GM21529 (cell line): ENCODE results near the gene TJP3.

Source experiments
- ATAC-seq: cut with Tn5 transposase; IDR thresholded peaks from one replicate; pipeline ENCODE4 v1.9.1; 2021; ENCODE audit not compliant: unreplicated experiment

The TJP3 gene

GRCh38 chr19:3710265-3710812 is 2.2 kb downstream of the TJP3 start:
- ATAC-seq: no peak

- ATAC-seq: no peak
Measured at GRCh38 chr19:3712663-3713611, 4.8 kb downstream of the TJP3 start.

- ATAC-seq: no peak
Measured at GRCh38 chr19:3716147-3716668, 8.0 kb downstream of the TJP3 start.

DNA sequence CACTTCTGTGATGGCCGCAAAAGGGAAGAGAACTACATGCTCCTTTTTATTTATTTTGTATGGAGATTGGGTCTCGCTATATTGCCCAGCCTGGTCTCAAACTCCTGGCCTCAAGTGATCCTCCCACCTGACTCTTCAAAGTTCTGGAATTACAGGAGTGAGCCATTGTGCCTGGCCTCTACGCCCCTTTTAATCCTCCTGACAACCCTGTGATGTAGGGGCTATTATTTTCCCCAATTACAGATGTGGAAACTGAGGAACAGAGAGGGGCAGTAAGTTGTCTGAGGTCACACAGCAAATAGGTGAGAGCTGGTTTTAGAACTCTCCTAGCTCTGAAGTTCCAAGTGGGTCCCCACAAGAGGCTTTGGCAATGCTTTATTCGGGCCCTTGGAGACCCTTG is 11.7 kb downstream of the TJP3 start:
- no peak for ATAC-seq

GRCh38 chr19:3720349-3720917 is 12.2 kb downstream of the TJP3 start:
- no peak for ATAC-seq

DNA sequence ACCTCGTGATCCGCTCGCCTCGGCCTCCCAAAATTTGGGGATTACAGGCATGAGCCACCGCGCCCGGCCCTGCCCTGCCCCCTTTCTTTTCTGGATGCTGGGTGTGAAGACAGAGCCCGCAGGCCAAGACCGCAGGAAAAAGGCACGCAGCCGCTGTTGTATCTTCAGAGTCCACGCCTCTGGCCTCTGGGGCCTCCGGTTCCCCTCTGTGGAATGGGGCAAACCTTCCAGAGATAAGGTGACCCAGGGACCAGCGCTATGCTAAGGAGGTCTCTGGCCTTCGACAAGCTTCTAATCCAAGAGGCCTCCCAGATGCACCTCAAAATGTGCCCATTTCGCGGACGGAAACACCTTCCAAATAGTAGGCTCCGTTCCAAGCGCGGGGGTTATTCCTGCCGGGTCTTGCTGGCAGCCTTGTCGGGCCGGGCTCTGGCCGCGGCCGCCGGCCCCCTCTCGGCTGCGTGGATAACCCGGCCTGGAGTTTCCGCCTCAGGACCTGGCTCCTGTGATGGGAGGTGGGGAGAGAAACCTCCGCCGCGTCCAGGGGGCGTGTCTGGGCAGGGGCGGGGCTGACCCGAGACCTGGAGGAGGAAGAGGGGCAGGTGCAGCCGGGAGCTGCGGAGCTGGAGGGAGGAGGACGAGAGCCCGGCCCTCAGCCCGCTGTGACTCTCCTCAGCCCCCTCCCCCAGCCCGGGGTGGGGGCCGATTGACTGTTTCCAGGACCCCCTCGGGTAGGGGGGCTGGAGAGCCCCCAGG is 13.1 kb downstream of the TJP3 start:
- ATAC-seq: no peak

DNA sequence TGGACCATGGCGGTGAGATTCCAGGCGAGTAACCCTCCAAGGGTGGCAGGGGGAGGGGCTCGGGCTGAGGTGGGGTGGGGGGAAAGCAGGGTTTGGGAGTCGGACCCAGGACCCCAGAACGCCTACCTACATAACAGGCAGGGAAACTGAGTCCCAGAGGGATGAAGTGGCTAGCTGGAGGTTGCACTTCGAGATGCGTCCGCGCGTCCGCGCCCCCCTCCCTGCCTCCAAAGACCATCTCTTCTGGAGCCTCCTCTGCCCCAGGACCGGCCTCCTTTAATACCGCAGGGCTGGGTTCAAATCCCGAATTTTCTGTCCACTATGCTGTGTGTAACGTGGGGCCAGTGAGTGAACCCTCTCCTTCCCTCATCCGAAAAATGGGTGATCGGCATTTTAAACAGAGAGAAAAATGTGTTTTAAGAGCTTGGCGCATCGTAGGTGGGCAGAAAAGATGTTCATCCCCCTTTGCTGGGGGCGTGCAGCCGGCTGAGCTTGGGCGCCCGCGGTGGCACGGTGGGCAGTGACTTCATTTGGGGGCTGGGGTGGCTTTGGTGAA is 13.8 kb downstream of the TJP3 start:
- no peak for ATAC-seq

DNA sequence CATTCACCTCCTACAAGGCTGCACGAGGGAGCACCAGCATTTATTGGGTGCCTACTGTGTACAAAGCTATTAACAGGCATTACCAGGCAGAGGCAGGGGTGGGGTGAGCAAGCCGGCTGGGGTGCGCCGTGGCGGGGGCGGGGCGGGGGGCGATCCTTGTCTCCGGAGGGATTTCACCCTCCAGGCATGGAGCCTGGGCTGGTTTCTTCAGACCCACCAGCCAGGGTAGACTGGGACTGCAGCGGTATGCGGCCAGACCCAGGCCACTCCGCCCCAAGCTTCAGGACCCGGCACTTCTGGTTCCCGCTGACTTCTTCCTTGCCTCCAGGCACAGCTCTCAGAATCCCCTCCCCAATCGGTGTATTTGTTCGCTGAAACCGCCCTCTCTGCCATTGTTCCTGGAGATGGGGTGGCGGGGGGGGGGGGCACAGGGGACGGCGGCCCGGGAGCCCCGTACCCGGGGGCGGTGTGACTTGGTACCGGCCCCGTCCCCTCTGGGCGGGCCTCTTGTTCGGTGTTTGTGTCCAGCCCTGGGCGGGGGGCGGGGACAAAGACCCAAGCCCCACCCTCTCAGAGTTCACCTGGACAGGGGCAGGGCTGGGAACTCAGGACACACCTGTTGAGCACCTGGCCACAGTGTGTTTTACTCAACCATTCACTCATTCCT is 14.4 kb downstream of the TJP3 start:
- no peak for ATAC-seq

GRCh38 chr19:3723110-3723488 is 14.9 kb downstream of the TJP3 start:
- no peak for ATAC-seq

DNA sequence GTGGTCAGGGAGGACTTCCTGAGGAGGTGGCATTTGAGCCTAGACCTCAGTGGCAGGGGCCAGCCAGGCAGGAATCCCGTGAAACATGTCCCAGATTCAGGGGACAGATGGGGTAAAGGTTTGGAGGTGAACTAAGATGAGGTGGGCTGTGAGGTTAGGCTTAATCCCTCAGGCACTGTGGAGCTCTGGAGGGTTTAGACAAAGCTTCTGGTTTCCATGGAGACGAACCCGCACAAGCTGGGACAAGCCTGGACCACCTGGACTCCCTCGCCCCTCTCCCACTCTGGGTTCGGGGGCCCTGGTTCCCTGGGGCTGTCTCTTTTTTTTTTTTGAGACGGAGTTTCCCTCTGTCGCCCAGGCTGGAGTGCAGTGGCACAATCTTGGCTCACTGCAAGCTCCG is 15.7 kb downstream of the TJP3 start:
- ATAC-seq: no peak

- no peak for ATAC-seq
Measured at GRCh38 chr19:3725121-3725520, 16.9 kb downstream of the TJP3 start.

DNA sequence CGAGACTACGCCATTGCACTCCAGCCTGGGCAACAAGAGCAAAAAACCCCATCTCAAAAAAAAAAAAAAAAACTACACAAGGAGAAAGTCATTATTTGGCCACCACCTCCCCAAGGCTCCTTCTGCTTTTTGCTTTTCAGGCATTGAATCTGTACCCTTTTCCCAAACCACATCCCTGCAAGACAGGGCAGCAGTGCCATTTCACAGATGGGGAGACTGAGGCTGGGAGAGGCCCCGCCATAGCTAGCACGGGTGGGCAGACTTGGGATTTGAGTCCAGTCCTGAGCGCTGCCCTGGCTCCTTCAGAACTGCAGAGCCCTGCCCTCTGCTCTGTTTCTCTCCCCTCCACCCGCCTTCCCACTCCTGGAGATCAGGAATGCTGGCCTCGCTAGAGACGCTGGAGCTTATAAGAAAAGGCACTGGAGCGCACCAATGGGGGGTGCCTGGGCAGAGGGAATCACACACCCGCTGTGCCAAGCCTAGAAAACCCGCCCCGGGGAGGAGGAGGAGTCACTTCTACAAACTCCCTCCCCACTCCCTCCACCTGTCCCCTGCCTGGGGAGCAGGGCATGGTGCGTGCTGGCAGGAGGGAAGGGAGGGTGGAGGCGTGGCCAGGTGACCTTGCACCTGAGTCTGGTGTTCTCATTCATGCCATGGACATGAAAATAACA is 17.6 kb downstream of the TJP3 start:
- ATAC-seq: no peak

GRCh38 chr19:3730457-3730958 is 22.3 kb downstream of the TJP3 start:
- no peak for ATAC-seq

- no peak for ATAC-seq
Measured at GRCh38 chr19:3732108-3732507, 23.9 kb downstream of the TJP3 start.

GRCh38 chr19:3733549-3734309 is 25.5 kb downstream of the TJP3 start:
- no peak for ATAC-seq

- ATAC-seq: no peak
Measured at GRCh38 chr19:3734310-3734600, 26.1 kb downstream of the TJP3 start.

GRCh38 chr19:3736106-3736724 is 28.0 kb downstream of the TJP3 start:
- ATAC-seq: no peak

GRCh38 chr19:3737487-3738205 is 29.5 kb downstream of the TJP3 start:
- ATAC-seq: no peak
